H1 (cell line): ENCODE measurements around the gene RASSF10. TPM values are rescaled to one million over a fixed set of nuclear protein-coding genes. Genes with fewer than 3 reads are reported as not detected.

Experiments
- GABPA ChIP-seq: IDR thresholded peaks from 2 replicates; pipeline ENCODE4 v1.6.1; 2011; ENCODE audit warnings: mild to moderate bottlenecking, low read length, moderate library complexity, borderline replicate concordance; ENCODE audit not compliant: insufficient read depth
- SRF ChIP-seq: IDR thresholded peaks from 2 replicates; pipeline ENCODE4 v1.6.1; 2011; ENCODE audit warnings: mild to moderate bottlenecking, low read depth, low read length, moderate library complexity
- polyA plus RNA-seq, 7 experiments: library from polyadenylated mRNA; depleted of rRNA in 3 of 7; stranded (reverse) in 5 of 7; unstranded in 2 of 7; fragments of >200 nt in 5 of 7; fragments of 200-250 nt in 2 of 7; gene quantifications; 1 replicate in 5 of 7; 2 replicates in 1 of 7; 4 replicates in 1 of 7; pipeline versions ENCODE4 v1.2.1 to v1.2.3, GENCODE V29; 2011 to 2013; ENCODE audit warnings: missing spikeins in 2 of 7, mixed read lengths in 2 of 7
- total RNA-seq: library from RNA; stranded (reverse); fragmentation: NEBNext Ultra II Directional; extraction: Animal tissue kit (Norgen Biotek cat#: 25700); gene quantifications from 2 replicates; pipeline ENCODE4 v1.2.1, GENCODE V29; 2021

RASSF10 gene
- total and polyA plus RNA-seq, 2 of the 8 experiments (the other 6 are each of a cell fraction or from before 2014, with no cell fraction given): 0.51 to 1.8 TPM

- no peak for TF ChIP-seq SRF
- TF ChIP-seq GABPA: no peak
Measured at GRCh38 chr11:12963051-12963450, 46.1 kb upstream of the RASSF10 start (continued).
